ENCODE data around the gene ASTN2.
A peak's percentile ranks its signal among the peaks of the same experiment; 100 is the strongest.

GRCh38 chr9:116550696-116551436 lies 864.0 kb downstream of the ASTN2 start:
- TF ChIP-seq, protein P1, sequence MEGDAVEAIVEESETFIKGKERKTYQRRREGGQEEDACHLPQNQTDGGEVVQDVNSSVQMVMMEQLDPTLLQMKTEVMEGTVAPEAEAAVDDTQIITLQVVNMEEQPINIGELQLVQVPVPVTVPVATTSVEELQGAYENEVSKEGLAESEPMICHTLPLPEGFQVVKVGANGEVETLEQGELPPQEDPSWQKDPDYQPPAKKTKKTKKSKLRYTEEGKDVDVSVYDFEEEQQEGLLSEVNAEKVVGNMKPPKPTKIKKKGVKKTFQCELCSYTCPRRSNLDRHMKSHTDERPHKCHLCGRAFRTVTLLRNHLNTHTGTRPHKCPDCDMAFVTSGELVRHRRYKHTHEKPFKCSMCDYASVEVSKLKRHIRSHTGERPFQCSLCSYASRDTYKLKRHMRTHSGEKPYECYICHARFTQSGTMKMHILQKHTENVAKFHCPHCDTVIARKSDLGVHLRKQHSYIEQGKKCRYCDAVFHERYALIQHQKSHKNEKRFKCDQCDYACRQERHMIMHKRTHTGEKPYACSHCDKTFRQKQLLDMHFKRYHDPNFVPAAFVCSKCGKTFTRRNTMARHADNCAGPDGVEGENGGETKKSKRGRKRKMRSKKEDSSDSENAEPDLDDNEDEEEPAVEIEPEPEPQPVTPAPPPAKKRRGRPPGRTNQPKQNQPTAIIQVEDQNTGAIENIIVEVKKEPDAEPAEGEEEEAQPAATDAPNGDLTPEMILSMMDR (IDR thresholded peaks at IDR 0.05 in 8 of 11, conservative IDR thresholded peaks at IDR 0.05 in 3 of 11): no peak
- peak in 1 of 3 donors; percentile 46 for TF ChIP-seq POLR2AphosphoS5 (IDR thresholded peaks at IDR 0.05)
- no peak for TF ChIP-seq POLR2A (IDR thresholded peaks at IDR 0.05)

Data from spleen (tissue), 7 donors.